Muscle of back (tissue), 13 donors: Measurements from ENCODE around the gene SUPT6H. TPM values are rescaled to one million over a fixed set of nuclear protein-coding genes. Genes with fewer than 3 reads are reported as not detected.

Source experiments
- DNase-seq, 3 donors: peaks; one replicate each; pipeline versions ENCODE4 v3.0.0 to v3.0.0-alpha.2; 2013
- long read RNA-seq, 9 donors: transcript quantifications; one replicate each; lab custom pipeline, GENCODE V29; 2026
- polyA plus RNA-seq, 10 donors: library from polyadenylated mRNA; unstranded; fragments of 120-200 nt; gene quantifications; one replicate each; pipeline ENCODE4 v1.2.1, GENCODE V29; 2013; ENCODE audit not compliant: insufficient read length in 10 of 10

SUPT6H gene
- 10 to 100 TPM; 36.8 to 47.7 (median 41.7) TPM for polyA plus RNA-seq
- long read RNA-seq, donor 1: 0 reads
- long read RNA-seq, donor 2: 0 reads
- long read RNA-seq, donor 3: 0 reads
- long read RNA-seq, donor 4: 0 reads
- long read RNA-seq, donor 5, full-length matches to known transcripts: 2 of 17 reads
- long read RNA-seq, donor 5, partial matches to known transcripts: 15 of 17 reads
- long read RNA-seq, donor 5, other reads (novel, unspliced or antisense): 0 of 17 reads
- long read RNA-seq, donor 6, full-length matches to known transcripts: 1 of 1 reads
- long read RNA-seq, donor 6, partial matches to known transcripts: 0 of 1 reads
- long read RNA-seq, donor 6, other reads (novel, unspliced or antisense): 0 of 1 reads
- long read RNA-seq, donor 7: 0 reads
- long read RNA-seq, donor 8, full-length matches to known transcripts: 1 of 1 reads
- long read RNA-seq, donor 8, partial matches to known transcripts: 0 of 1 reads
- long read RNA-seq, donor 8, other reads (novel, unspliced or antisense): 0 of 1 reads
- long read RNA-seq, donor 9: 0 reads

DNA sequence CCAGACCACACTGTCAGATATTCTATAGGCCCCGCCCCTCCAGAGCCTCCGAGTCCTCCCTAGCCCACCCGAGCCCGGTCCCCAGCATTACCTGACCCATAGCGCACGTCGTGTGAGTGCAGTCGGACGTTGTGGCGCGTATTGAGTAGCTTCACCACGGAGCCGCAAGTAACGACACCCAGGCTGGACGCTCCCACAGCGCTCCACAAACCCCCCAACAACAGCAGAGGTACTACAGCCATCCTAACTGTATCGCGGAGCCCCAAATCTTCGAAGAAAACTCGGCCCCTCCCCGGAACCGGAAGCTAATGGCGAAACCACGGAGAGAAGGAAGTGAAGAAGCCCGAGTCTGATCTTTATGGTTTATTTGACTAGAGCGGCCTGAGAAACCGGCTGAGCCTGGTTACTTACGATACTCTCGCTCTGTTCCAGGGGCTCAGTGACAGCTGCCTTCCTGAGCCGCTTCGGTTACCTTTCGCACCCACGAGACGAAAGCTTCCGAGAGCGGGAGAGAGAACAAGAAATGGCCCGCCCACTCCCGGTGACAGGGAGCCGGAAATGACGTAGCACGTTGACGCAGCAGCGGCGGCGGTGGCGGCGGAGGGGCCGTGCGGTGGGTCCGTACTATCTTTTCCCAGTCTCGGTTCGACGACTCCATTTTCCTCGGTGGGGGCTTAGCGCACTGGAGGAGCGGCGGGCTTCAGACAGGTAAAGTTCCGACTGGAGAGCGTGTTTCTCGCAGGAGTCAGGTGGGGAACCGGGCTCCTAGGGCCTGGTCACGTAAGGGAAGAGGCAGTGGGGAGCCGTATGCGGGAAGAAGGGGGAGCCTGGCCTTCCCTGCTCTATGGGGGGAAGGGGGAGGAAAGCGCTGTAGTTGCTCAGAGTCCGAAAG, at the start of gene SUPT6H, which contains the start of gene SDF2:
Gene SUPT6H, plus strand, starts transcription at position 571 of the 892 bp plus-strand sequence. CDS start 11,197 bp downstream, outside the sequence.
Gene SDF2, minus strand, starts transcription at position 272 of the 892 bp plus-strand sequence. Its CDS starts 30 bp downstream, at position 242.
- peak; percentile 90 to 99 (median 94) for DNase-seq

DNA sequence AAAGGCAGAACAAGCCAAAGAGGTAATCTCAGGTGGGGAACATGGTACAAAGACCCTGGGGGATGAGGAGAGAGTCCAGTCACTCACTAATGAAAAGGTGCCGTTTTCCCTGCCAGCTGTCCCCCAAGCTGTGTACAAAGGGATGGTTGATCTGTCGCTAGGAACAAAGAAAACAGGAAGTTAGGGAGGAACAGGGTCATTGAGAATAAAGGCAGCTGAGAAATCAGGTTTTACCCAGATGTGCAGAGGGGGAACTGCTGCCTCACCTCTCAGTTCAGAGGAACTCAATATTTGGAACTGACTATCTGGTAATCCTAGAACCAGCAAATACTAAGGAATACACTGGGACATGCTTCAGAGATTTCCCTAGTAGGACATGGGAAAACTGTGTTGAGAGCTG, 49.5 kb upstream of the SUPT6H start:
- no peak for DNase-seq

DNA sequence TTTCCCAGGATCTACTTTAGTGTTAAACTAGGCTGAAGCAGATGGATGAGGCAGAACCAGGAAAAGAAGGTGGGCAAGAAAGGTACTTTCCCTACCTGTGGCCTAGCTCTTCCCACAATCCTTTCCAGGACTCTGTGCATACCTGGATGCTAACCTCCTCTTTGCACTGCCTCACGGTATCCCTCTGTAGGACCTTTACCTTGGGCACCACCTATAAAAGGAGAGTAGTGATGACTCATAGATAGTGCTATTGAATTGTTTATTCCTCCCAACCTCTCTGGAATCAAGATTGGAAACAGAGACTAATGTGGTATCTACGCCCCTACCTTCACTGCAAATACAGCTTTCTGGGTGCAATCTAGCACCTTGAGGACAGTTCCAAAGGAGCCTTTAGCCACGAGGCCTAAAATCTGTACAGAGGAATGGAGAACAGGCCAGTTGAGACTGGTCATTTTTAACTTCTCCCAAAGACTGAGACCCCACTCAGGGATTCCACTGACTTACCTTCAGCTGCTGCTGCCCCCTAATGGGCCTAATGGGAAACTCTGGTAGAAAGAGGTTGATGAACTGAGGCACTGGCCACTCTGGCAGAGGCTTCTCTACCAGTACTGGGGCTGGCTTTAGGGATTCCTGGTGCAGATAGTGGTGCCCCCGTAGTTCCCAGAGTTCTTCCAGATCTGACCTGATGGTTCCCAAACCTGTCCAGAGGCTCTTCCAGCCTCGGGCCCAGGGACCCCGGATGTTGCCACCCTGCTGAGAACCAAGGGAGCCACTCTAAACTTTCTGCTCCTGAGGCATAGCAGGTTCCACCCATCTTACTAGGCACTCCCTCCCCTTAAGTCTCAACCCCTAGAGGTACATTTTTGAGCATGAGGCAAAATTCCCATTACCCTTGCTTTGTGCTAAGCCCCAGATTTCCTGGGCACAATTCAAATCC, 48.8 kb upstream of the SUPT6H start:
- DNase-seq: peak; percentile 9 to 47 (median 34)

DNA sequence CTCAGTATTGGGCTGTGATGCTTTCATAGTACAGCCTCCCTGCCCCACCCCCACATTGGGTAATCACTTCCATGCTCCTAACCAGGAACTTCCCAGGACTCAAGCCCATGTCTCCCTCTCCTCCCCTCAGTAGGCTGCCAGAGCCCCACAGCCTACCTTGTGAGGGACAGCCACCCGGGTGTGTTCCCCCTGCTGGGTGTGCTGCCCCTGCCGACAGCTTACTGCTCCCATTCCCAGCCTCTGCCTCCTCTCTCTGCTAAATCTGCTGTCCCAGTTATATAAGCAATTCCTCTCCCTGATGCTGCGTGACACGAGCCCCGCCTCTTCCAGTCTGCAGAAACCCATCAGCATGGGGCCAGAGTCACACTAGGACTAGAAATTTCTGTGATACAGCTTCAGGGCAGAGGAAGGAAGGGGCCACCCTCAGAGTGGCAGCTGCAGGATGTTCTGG, 48.0 kb upstream of the SUPT6H start, which contains the start of gene RSKR:
Gene RSKR, minus strand, starts transcription at position 255 of the 451 bp plus-strand sequence. Its CDS starts 24 bp downstream, at position 231.
- DNase-seq: no peak

DNA sequence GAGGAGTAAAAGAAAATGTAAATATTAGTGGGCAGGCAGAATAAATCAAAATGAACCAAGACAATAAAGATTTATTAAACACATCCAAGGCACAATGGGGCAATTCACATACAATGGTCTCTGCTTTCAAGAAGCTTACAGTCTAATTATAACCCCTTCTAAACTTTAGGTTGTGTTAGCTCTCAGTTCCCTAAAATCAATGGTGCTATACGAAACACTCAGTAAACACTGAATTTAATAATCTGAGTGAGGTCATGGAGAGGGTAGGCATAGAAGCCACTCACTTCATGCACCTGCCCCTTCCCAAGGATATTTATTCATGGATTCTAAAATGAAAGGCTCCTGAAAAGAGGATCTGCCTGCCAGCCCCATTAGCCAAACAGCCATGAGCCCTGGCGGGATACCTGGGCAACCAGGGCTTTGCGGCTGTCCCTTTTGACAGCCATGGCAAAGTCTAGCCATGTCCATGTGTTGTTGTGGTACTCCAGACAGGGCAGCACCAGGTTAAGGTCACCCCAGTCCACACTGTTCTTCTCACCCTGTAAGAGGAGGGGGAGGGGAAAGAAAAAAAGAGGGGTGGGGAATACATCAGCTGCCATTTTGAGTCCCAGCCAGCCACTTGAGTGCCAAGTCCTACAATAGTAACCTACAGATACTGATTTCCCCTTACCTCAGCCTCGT, 46.6 kb upstream of the SUPT6H start:
- DNase-seq: no peak

DNA sequence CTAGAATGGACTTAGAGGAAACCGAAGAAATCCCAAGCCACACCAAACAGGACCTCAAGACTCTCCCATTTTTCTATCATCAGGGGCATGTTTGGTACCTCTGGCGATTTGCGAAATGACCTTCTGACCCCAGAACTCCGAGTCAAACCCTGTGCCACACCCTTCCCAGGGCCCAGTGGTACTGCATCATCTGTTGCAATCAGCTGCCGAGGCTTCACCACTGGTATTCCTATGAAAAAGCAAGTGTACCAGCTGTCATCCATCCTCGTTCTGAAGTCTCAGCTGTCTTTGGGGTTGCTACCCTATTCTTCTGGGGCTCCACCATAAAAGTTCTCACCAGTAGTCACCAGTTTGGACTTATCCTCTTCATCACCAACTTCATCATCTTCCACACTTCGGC, 45.7 kb upstream of the SUPT6H start:
- no peak for DNase-seq

DNA sequence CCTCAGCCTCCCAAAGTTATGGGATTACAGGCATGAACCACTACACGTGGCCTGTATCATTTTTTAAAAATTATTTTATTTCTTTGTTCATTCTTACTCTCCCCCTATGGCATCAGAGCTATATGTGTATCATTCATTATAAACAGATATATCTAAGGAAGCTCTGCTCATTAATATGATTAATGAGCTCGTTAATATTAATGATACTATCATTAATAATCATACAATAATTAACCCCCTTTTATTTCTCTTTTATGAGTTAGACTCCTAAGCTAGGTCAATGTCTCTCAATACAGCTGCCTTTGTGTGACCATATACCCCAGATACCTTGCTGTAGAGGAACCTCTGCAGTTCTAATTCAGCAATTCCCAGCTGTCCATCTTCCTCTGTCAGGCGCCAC, 43.5 kb upstream of the SUPT6H start:
- no peak for DNase-seq

DNA sequence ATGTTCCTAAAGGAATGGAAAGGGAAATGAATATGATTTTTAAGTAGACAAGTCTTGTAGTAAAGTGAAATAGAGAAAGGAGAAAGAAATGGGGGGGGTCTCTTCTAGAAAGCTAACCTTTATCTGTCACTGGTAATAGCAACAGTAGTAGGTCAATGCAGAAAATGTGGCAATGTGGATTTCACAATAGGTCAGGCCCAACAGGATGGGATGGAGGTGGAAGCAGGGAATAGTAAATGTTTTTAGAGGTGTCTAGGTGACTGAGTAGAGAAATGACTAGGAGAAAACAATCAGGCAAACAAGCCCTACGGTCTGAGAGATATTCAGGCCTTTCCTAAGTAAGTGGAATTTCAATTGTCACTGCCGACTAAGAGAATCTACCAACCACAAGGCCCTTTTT, 42.0 kb upstream of the SUPT6H start:
- DNase-seq: no peak

DNA sequence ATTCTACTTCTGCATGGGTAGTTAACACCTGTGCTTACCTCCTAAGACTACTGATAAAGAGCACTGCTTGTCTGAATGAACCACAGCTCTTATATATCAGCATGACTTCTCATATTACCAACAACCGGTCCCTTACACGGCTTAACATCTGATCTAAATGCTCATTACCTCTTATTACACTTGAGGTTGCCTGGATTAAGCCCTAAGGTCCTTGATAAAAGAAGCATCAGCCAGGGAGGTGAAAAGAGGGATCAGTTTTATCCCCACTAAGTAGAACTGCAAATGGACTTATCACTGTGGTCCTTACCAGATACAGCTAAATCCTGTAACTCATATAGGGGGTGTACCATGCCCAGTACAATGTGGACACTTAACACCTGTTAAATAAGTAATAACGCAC, 39.8 kb upstream of the SUPT6H start:
- no peak for DNase-seq

DNA sequence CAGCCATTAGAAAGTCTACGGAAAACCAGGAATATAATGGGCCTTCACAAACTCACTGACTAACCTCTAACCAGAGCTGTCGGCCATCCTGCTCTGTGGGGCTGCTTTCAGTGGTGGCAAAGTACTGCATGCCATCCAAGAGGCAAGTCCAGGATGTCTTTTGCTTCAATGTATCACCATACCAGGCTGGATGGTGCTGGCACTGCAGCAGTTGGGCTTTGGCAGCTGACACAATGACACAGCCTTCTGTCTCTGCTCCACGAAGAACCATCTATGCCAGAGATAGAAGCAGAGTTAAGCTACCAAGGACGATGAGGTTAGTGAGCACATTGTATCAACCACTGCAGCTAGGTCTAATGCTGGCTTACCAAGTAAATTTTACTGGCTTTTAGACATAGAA, 38.3 kb upstream of the SUPT6H start:
- DNase-seq: no peak

DNA sequence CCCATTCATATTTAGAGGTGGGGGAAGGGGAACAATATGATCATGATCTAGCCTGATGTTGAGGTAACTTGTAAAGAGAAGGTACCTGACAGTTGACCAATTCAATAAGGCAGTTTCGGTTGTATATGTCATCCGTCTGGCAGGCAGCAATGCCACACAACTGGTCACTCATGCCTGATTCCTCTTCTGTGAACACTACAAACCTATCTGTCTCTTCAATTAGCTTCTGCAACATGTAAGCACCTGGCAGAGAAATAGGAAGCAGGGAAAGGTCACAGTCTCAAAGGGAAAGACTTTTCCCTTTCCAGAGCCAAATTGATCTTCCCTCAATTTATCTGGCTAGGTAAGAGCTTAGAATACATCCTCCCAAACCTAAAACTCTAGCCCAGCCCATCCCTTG, 37.9 kb upstream of the SUPT6H start:
- no peak for DNase-seq

DNA sequence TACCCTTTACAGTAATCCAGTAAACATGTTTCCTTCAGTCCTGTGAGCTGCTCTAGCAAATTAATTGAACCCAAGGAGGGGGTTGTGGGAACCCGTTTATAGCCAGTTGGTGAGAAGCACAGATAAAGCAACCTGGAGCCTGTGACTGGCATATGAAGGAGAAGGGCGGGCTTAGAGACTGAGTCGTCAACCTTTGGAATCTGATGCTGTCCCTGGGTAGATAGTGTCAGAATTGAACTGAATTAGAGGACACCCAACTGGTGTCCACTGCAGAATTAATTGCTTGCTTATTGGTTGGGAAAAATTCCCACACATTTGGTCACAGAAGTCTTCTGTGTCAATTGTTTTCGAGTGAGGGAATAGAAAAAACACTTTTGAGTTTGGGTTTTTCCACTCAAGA, 35.2 kb upstream of the SUPT6H start:
- no peak for DNase-seq

DNA sequence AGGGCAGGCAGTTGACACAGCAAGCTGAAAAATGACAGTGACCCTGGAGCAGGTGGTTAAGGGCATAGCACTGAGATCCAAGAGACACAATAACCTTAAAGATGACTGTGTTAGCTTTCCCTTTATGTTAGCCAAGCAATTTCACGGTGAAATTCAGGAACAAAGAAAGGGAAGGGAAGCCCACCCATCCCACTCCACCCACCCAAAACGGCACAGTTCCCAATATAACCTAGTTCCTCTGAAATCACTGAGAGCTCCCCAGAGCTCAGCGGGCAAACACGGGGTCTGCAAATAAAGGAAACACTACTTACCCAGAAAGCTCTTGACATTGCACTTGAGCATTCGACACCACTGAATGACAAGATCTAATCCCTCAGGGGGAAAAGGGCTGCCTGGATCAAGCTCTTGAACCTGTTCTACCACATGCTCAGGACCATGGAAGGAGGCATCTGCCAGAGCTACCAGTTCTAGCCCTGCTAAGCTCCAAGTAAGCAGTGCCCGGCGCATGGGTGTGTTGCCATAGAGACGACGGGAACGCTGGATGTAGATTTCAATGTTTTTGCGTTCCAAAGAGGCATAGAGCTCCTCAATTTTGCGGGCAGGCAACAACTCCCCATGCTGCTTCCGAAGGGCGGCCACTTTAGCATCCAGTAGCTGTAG, 27.7 kb upstream of the SUPT6H start:
- no peak for DNase-seq

DNA sequence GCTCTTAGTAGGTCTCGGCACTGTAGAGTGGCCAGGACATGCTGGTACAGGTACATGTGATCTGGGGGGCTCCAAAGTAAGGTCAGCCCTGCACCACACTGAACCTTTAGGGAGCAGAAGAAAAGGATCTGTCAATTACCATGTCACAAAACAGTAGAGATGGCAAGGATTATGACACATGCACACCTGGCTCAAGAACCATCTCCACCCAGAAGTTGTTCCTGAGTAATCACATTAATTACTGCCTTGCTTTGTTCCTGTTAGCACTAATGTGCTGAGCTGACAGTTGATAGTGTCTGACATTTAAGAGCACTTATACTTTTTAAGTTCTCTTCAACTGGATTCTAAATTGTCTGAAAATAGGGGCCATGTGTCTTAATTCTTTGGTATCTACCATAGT, 26.5 kb upstream of the SUPT6H start:
- DNase-seq: no peak

DNA sequence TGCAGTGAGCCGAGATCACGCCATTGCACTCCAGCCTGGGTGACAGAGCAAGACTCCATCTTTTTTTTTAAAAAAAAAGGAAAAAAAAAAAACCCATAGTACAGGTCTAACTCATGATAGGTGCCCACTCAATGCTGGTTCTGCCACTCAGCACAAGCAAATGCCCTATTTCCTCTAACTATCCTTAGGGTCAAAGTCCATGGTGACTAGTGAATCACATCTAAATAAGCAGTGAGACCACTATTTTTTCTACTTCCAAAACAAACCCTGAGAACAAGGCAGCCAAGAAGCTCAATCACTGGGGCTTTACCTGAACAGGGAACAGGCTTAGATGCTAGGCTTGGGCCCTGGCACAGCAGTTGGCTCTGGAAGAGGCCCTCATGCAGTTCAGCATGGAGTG, 20.4 kb upstream of the SUPT6H start:
- no peak for DNase-seq

DNA sequence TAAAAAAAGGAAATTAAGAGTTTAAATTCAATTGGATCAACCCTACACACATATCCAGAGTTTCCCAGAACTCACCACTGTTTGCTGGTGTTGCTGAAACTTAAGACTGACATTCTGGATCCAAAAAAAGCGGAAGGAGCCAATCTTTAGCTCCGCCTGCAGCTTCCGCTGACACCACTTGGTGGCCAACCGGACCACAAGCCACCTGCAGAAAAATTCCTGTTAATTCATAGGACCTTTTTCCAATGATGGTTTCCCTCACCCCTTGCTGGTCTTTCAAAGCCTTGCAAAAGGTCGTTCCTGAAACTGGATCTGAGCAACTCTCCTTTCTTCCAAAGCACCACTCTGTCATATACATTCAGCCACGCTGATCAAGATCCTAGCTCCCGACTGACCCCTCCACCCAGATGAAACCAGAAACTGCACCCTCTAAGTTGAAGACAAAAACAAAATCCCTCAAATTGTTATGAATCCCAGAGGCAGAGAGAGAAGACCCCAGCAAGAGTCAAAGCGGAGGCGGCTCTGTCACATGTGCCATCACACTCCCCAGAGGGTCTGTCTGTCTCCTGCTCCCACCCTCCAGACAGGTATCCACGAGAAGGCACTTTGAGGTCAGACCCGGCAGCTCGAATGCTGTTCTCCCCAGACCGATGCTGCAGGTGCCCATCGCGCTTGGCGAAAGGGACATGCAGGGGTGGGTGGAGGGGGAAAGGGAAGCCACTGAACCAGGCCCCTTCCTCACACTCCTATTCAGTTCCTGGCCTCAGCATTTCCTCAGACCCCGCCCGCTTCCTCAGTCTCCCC, 17.8 kb upstream of the SUPT6H start:
- DNase-seq: peak in 2 of 3 donors; percentile 21 to 61

DNA sequence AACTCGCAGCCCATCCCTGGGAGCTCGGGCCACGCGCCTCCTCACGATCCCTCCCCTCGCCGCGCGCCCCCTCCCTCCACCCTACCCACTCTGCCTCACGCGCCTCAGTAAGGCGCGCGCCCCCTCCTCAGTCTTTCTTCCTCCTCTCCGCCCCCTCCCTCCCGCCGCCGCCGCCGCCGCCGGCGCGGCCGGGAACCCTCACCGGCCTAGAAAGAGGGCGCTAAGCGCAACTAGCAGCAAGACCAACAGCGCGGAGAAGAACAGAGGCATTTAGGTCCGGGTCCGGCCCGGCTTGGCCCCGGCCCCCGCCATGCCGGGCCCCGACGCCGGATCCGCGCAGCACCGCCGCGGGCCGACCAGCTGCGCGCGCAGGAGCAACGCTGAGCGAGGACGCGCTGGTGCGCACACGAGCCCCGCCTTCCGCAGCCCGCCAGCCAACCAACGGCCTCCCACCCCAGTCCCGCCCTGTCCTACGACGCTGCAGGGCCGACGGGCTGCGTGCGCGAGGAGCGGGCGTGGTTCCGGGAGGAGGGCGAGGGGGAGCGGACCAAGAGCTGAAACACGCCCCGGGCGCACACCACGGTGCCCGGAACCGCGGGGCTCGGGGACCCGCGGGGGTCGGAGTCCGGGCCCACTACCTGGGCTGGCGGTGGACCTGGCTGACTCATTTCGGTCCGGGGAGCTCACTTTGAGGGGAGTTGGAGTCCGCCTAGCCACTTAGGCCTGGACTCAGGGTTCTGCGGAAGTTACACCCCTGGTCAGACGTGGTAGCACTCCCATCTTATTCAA, 17.0 kb upstream of the SUPT6H start, which contains the start of gene BLTP2:
Gene BLTP2, minus strand, starts transcription at position 372 of the 789 bp plus-strand sequence. Its CDS starts 102 bp downstream, at position 270.
- peak; percentile 96 to 99 (median 97) for DNase-seq

DNA sequence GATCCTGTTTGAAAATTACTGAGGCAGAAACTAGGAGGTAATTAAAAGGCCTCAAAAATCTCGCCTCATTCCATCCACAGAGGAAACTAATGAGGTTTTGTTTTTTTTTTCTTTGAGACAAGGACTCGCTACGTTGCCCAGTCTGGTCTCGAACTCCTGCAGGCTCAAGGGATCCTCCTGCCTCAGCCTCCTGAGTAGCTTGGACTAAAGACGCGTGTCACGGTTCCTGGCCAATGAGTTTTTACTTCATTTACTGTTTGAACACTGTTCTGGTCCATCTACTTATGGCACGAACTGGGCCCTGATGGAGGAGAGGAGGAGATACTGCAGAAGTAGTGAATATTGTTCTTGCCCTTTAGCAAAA, 16.4 kb upstream of the SUPT6H start:
- DNase-seq: no peak
